Panc1 (cell line): ENCODE data around the gene TSPAN4. TPM values are rescaled to one million over a fixed set of nuclear protein-coding genes. Genes with fewer than 3 reads are reported as not detected.

ENCODE experiments used
- ATAC-seq: fragments of 200-7000 bp; cut with Tn5 transposase; 2 replicates; pipeline ENCODE4 v1.9.1; 2020; ENCODE audit warnings: mild to moderate bottlenecking, moderate library complexity
- BruUV-seq: library from RNA; stranded (reverse); fragments of 400-500 nt; replicated peaks from 2 replicates; lab custom pipeline; 2021; lab: Mats Ljungman, UMichigan
- CTCF ChIA-PET: fragments of 300-600 bp; sonication (Branson Sonifier 250); formaldehyde crosslinking; loops from one replicate; lab custom pipeline; 2022; ENCODE audit warnings: antibody characterized with exemption; lab: Charles Lee
- POLR2A ChIA-PET: fragments of 300-600 bp; sonication (Branson Sonifier 250); formaldehyde crosslinking; loops from one replicate; lab custom pipeline; 2022; ENCODE audit warnings: antibody characterized with exemption; lab: Charles Lee
- DNase-seq: peaks from one replicate; pipeline ENCODE4 v3.0.0-alpha.2; 2010; ENCODE audit warnings: low read depth, low spot score
- H3K27ac ChIP-seq: 2 replicates; pipeline ENCODE4 v1.5.1; 2011; ENCODE audit warnings: mild to moderate bottlenecking, low read length, inconsistent platforms
- H3K27me3 ChIP-seq: fragments of 200-500 bp; sonication (Bioruptor generic); 2 replicates; pipeline ENCODE4 v1.6.0; 2014; ENCODE audit warnings: low read length, inconsistent platforms; ENCODE audit not compliant: control insufficient read depth, insufficient read depth
- H3K36me3 ChIP-seq: fragments of 200-500 bp; sonication (Bioruptor generic); 2 replicates; pipeline ENCODE4 v1.5.1; 2014; ENCODE audit warnings: inconsistent platforms, mild to moderate bottlenecking, low read length, moderate library complexity; ENCODE audit not compliant: control insufficient read depth, insufficient read depth
- H3K4me1 ChIP-seq: 2 replicates; pipeline ENCODE4 v1.5.1; 2011; ENCODE audit warnings: inconsistent platforms, mild to moderate bottlenecking, low read length, moderate library complexity; ENCODE audit not compliant: control insufficient read depth, insufficient read depth
- H3K4me3 ChIP-seq, 2 experiments: 2 replicates each; pipeline ENCODE4 v1.5.1; 2011 to 2012; ENCODE audit warnings: low read depth in 2 of 2, low read length in 2 of 2, mild to moderate bottlenecking in 2 of 2, inconsistent platforms in 1 of 2, moderate library complexity in 1 of 2
- H3K9me3 ChIP-seq: fragments of 200-500 bp; sonication (Bioruptor generic); 2 replicates; pipeline ENCODE4 v1.5.1; 2014; ENCODE audit warnings: low read depth, mild to moderate bottlenecking, inconsistent platforms, low read length, moderate library complexity; ENCODE audit not compliant: control insufficient read depth, insufficient read depth
- CTCF ChIP-seq: fragments of 450-650 bp; IDR thresholded peaks from 2 replicates; pipeline ENCODE4 v1.5.1; 2017; ENCODE audit warnings: mild to moderate bottlenecking
- POLR2AphosphoS5 ChIP-seq: IDR thresholded peaks from 2 replicates; pipeline ENCODE4 v1.6.1; 2012; ENCODE audit warnings: mild to moderate bottlenecking, low read depth, low read length, moderate library complexity
- SIN3A ChIP-seq: IDR thresholded peaks from 2 replicates; pipeline ENCODE4 v1.6.1; 2012; ENCODE audit warnings: low read depth, mild to moderate bottlenecking, low read length, moderate library complexity, borderline replicate concordance; ENCODE audit not compliant: insufficient read depth
- TCF7L2 ChIP-seq: IDR thresholded peaks from 2 replicates; pipeline ENCODE4 v1.6.1; 2011; ENCODE audit warnings: mild to moderate bottlenecking, low read depth, low read length, inconsistent platforms
- in situ Hi-C: cut with HindIII; loops from 2 replicates; pipeline ENCODE4 v1.10.0; 2016; ENCODE audit warnings: low sequenced_read_pairs, low pct_unique_long_range_greater_than_20kb
- intact Hi-C: fragments of 100-400 bp; cut with micrococcal nuclease; formaldehyde crosslinking; loops from one replicate; pipeline ENCODE4 v1.10.0; 2022; ENCODE audit not compliant: unreplicated experiment
- total RNA-seq: library from RNA; stranded (reverse); gene quantifications from one replicate; pipeline ENCODE4 v1.2.1, GENCODE V29; 2021; ENCODE audit not compliant: unreplicated experiment
- TF ChIP-seq, protein P1 (sequence below), 2 experiments: IDR thresholded peaks; 2 replicates each; pipeline ENCODE4 v1.6.1; 2011 to 2012; ENCODE audit warnings: low read depth in 2 of 2, control low read depth in 1 of 2, low read length in 1 of 2, mild to moderate bottlenecking in 1 of 2, moderate library complexity in 1 of 2; ENCODE audit not compliant: insufficient read depth in 1 of 2

The TSPAN4 gene
- total RNA-seq, 1 experiment from 2014 or later: 187 TPM

- no peak for TF ChIP-seq TCF7L2
- TF ChIP-seq SIN3A: no peak
- no peak for TF ChIP-seq POLR2AphosphoS5
- TF ChIP-seq CTCF: no peak
- TF ChIP-seq, protein P1, sequence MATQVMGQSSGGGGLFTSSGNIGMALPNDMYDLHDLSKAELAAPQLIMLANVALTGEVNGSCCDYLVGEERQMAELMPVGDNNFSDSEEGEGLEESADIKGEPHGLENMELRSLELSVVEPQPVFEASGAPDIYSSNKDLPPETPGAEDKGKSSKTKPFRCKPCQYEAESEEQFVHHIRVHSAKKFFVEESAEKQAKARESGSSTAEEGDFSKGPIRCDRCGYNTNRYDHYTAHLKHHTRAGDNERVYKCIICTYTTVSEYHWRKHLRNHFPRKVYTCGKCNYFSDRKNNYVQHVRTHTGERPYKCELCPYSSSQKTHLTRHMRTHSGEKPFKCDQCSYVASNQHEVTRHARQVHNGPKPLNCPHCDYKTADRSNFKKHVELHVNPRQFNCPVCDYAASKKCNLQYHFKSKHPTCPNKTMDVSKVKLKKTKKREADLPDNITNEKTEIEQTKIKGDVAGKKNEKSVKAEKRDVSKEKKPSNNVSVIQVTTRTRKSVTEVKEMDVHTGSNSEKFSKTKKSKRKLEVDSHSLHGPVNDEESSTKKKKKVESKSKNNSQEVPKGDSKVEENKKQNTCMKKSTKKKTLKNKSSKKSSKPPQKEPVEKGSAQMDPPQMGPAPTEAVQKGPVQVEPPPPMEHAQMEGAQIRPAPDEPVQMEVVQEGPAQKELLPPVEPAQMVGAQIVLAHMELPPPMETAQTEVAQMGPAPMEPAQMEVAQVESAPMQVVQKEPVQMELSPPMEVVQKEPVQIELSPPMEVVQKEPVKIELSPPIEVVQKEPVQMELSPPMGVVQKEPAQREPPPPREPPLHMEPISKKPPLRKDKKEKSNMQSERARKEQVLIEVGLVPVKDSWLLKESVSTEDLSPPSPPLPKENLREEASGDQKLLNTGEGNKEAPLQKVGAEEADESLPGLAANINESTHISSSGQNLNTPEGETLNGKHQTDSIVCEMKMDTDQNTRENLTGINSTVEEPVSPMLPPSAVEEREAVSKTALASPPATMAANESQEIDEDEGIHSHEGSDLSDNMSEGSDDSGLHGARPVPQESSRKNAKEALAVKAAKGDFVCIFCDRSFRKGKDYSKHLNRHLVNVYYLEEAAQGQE (IDR thresholded peaks at IDR 0.05; ENCODE audit: insufficient read depth in 1 of 2, low read depth in 2 of 2, low read length in 1 of 2): no peak
- intact Hi-C loops: no loop called here
- Histone ChIP-seq H3K36me3 (peaks cover 3% of the 10 kb centered on the region; the same call in 1 of the 2 replicates), H3K27ac (no peak overlapping the region), H3K9me3 (no peaks in the 10 kb centered on the region), H3K4me1 (peaks cover 52% of the 10 kb centered on the region), H3K4me3 (peak overlapping the region in 1 of 2 experiments; percentile 2; a peak in 1 of 4 replicates), H3K27me3 (no peaks in the 10 kb centered on the region)
- POLR2A ChIA-PET: no interaction called here
- no TSS peak for BruUV-seq
- DNase-seq: no peak
- in situ Hi-C loops: no loop called here
- no peak for ATAC-seq
- CTCF ChIA-PET: no interaction called here
Measured at GRCh38 chr11:849951-850774, 7.5 kb downstream of the TSPAN4 start.

DNA sequence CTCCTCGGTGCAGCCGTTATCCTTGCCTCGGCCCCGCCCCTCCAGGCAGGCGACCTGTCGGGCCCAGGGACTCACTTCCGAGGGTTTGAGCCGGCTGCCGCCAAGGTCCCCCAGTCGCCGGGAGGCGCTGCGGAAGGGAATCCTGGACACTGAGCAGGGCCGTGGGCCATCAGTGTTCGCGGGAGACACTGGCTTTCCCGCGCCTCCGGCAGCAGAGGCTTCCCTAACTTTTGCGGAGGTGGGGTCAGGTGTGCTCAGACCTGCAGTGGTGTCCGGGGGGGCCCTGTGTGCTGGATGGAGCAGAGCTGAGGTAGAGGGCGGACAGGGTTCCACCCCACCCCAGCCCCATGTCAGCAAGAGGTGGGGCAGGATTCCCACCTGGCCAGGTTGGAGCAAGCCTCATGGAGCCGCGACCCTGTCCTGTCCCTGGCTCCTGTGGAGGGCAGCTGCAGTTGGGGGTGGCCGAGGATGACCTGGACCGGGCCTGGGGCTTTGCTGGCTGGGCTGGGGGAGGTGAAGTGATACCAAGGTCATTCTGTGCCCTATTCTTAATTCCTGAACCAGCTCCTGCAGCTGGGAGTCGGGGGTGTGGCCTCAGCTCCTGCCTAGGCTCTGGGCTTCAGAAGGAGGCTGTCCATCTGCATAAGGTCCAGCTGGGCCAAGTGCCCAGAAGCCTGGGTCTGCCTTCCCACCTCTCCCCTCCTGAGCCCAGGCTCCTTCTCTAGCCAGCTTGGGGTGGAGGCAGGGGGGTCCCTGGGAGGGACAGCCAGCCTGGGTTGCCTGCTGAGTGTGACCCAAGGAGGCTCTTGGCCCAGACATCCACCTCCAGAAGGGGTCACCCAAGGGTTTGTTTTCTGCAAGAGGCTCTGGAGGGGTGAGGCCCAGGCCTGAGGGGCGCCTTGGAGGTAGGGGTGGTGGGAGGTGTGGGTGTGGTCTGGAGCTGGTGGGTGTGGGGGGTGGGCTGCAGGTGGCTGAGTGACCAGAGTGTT, 8.4 kb downstream of the TSPAN4 start:
- BruUV-seq: no TSS peak
- ATAC-seq (peak; percentile 39), DNase-seq (no peak)
- peaks cover 45% of the 10 kb centered on the region for H3K4me1 ChIP-seq
- intact Hi-C loops (no loop called here), in situ Hi-C loops (no loop called here)
- H3K36me3 ChIP-seq: peaks cover 3% of the 10 kb centered on the region; the same call in 1 of the 2 replicates
- H3K27ac ChIP-seq: no peak overlapping the region
- TF ChIP-seq POLR2AphosphoS5 (no peak), TCF7L2 (no peak)
- TF ChIP-seq, protein P1 (IDR thresholded peaks at IDR 0.05; ENCODE audit: insufficient read depth in 1 of 2, low read depth in 2 of 2, low read length in 1 of 2): no peak
- H3K9me3 ChIP-seq: no peaks in the 10 kb centered on the region
- ChIA-PET POLR2A (no interaction called here), CTCF (interaction anchor here (0.6 kb wide), 1 partner anchor 38 kb away, joined by 3 read pairs; no protein-coding TSS in a partner anchor)
- H3K4me3 ChIP-seq: no peak overlapping the region
- H3K27me3 ChIP-seq: no peaks in the 10 kb centered on the region
